Thyroid gland (tissue), 4 donors: Measurements from ENCODE around the gene TANC1. TPM values are rescaled to one million over a fixed set of nuclear protein-coding genes. Genes with fewer than 3 reads are reported as not detected.

Source experiments
- DNase-seq, 2 donors: peaks; one replicate each; pipeline ENCODE4 v3.0.0-alpha.2; 2019
- H3K27ac ChIP-seq, 3 donors: fragments of 200-600 bp; sonication (generic); 1 replicate in 2 of 3; 2 replicates in 1 of 3; pipeline ENCODE4 v1.5.1; 2016 to 2019; ENCODE audit warnings: mild to moderate bottlenecking in 1 of 3, moderate library complexity in 1 of 3
- H3K27me3 ChIP-seq: fragments of 200-600 bp; sonication (generic); one replicate; pipeline ENCODE4 v1.5.1; 2019
- H3K36me3 ChIP-seq, 2 donors: fragments of 200-600 bp; sonication (generic); one replicate each; pipeline ENCODE4 v1.5.1; 2016 to 2019
- H3K4me1 ChIP-seq, 2 donors: fragments of 200-600 bp; sonication (generic); one replicate each; pipeline ENCODE4 v1.5.1; 2017 to 2019
- H3K4me3 ChIP-seq, 3 donors: fragments of 200-600 bp; sonication (generic); replicated peaks in 1 of 3; 1 replicate in 2 of 3; 2 replicates in 1 of 3; pipeline ENCODE4 v1.5.1; 2016; ENCODE audit warnings: mild to moderate bottlenecking in 1 of 3
- H3K9me3 ChIP-seq: fragments of 200-600 bp; sonication (generic); one replicate; pipeline ENCODE4 v1.5.1; 2017
- CTCF ChIP-seq, 6 experiments: fragments of 200-600 bp in 3 of 6; fragments of 450-650 bp in 3 of 6; sonication (generic) in 3 of 6; IDR thresholded peaks; one replicate each; pipeline ENCODE4 v1.5.1; 2016 to 2019; ENCODE audit warnings: antibody characterized with exemption in 6 of 6, mild to moderate bottlenecking in 2 of 6, inconsistent platforms in 1 of 6, moderate library complexity in 1 of 6
- POLR2A ChIP-seq, 2 donors: fragments of 450-650 bp; IDR thresholded peaks; one replicate each; pipeline ENCODE4 v1.6.1; 2017; ENCODE audit warnings: antibody characterized with exemption in 2 of 2, mild to moderate bottlenecking in 2 of 2, moderate library complexity in 1 of 2
- WGBS, 2 donors: methylation state at CpG; one replicate each; pipeline ENCODE4 v1.1.5; 2017; 5-methylcytosine and 5-hydroxymethylcytosine counted together
- intact Hi-C: fragments of 100-400 bp; cut with DNase I; formaldehyde crosslinking; loops from one replicate; pipeline ENCODE4 v1.15.1; 2023
- total RNA-seq, 4 donors: library from RNA; depleted of rRNA; stranded (reverse); fragments of >200 nt; gene quantifications; one replicate each; pipeline ENCODE4 v1.2.3, GENCODE V29; 2016

The TANC1 gene
- total RNA-seq, 4 donors from 2014 or later = 51.1 to 93.8 (median 63.6) TPM

GRCh38 chr2:159133797-159134196, 165.4 kb downstream of the TANC1 start:
- Histone ChIP-seq H3K9me3 (no peaks in the 10 kb centered on the region), H3K27me3 (no peaks in the 10 kb centered on the region), H3K27ac (peak overlapping the region in 2 of 3 donors; percentile 72 to 81), H3K36me3 (no peaks in the 10 kb centered on the region), H3K4me3 (no peak overlapping the region), H3K4me1 (peaks cover 76 to 93% of the 10 kb centered on the region in 2 donors)
- TF ChIP-seq CTCF (IDR thresholded peaks at IDR 0.05) (peak in 1 of 6 experiments; percentile 13), POLR2A (IDR thresholded peaks at IDR 0.05) (no peak)
- intact Hi-C loops = no loop called here
- DNase-seq = no peak
- WGBS, 2 donors = 52 to 61% methylated on average over 4 of the region's 4 CpGs

- Histone ChIP-seq H3K36me3 (no peaks in the 10 kb centered on the region), H3K27ac (peak overlapping the region; percentile 77 to 82 (median 81)), H3K4me1 (peaks cover 83 to 96% of the 10 kb centered on the region in 2 donors), H3K4me3 (no peak overlapping the region), H3K9me3 (no peaks in the 10 kb centered on the region), H3K27me3 (no peaks in the 10 kb centered on the region)
- no peak for TF ChIP-seq POLR2A (IDR thresholded peaks at IDR 0.05)
- no peak for TF ChIP-seq CTCF (IDR thresholded peaks at IDR 0.05)
- intact Hi-C loops = no loop called here
- DNase-seq = no peak
- 86 to 91% methylated on average over 3 of the region's 3 CpGs for WGBS, 2 donors
These were observed 166.5 kb downstream of the TANC1 start for GRCh38 chr2:159134979-159135378.

- intact Hi-C loops = no loop called here
- Histone ChIP-seq H3K4me3 (no peak overlapping the region), H3K9me3 (no peaks in the 10 kb centered on the region), H3K36me3 (no peaks in the 10 kb centered on the region), H3K27me3 (no peaks in the 10 kb centered on the region), H3K4me1 (peaks cover 74 to 86% of the 10 kb centered on the region in 2 donors), H3K27ac (peak overlapping the region; percentile 77 to 82 (median 81))
- TF ChIP-seq CTCF (IDR thresholded peaks at IDR 0.05) (no peak), POLR2A (IDR thresholded peaks at IDR 0.05) (no peak)
- 36 to 38% methylated on average over 3 of the region's 3 CpGs for WGBS, 2 donors
- no peak for DNase-seq
These were observed 168.0 kb downstream of the TANC1 start for GRCh38 chr2:159136391-159136790.

GRCh38 chr2:159137511-159138241, 169.2 kb downstream of the TANC1 start:
- H3K9me3 ChIP-seq = no peaks in the 10 kb centered on the region
- 47 to 56% methylated on average over 8 to 9 of the region's 9 CpGs for WGBS, 2 donors
- no peak for TF ChIP-seq CTCF (IDR thresholded peaks at IDR 0.05)
- no peak for TF ChIP-seq POLR2A (IDR thresholded peaks at IDR 0.05)
- intact Hi-C loops = no loop called here
- H3K36me3 ChIP-seq = no peaks in the 10 kb centered on the region
- no peaks in the 10 kb centered on the region for H3K27me3 ChIP-seq
- peaks cover 66 to 82% of the 10 kb centered on the region in 2 donors for H3K4me1 ChIP-seq
- H3K4me3 ChIP-seq = no peak overlapping the region
- DNase-seq = peak; percentile 46 to 50
- peak overlapping the region; percentile 67 to 81 (median 77) for H3K27ac ChIP-seq

GRCh38 chr2:159138642-159139182, 170.3 kb downstream of the TANC1 start:
- Histone ChIP-seq H3K4me1 (peaks cover 56 to 73% of the 10 kb centered on the region in 2 donors), H3K27me3 (no peaks in the 10 kb centered on the region), H3K9me3 (no peaks in the 10 kb centered on the region), H3K36me3 (no peaks in the 10 kb centered on the region), H3K4me3 (no peak overlapping the region), H3K27ac (peak overlapping the region; percentile 67 to 81 (median 77))
- 44 to 54% methylated on average over 5 of the region's 5 CpGs for whole genome bisulfite sequencing, 2 donors
- DNase-seq = no peak
- TF ChIP-seq CTCF (IDR thresholded peaks at IDR 0.05) = no peak
- TF ChIP-seq POLR2A (IDR thresholded peaks at IDR 0.05) = no peak
- intact Hi-C loops = no loop called here
